OCI-LY1 (cell line): Measurements from ENCODE around the gene SOWAHB.

Experiments
- H2AFZ ChIP-seq: fragments of 200-600 bp; sonication (generic), shearing (Covaris generic); 2 replicates; pipeline ENCODE4 v1.6.0; 2014; ENCODE audit warnings: antibody characterized with exemption, mild to moderate bottlenecking, low read length
- H3F3A ChIP-seq: fragments of 200-600 bp; sonication (generic), shearing (Covaris generic); 2 replicates; pipeline ENCODE4 v1.6.0; 2014; ENCODE audit warnings: mild to moderate bottlenecking, antibody characterized with exemption, low read length, moderate library complexity; ENCODE audit not compliant: insufficient read depth
- H3K27ac ChIP-seq: fragments of 200-600 bp; sonication (generic); 2 replicates; pipeline ENCODE4 v1.5.1; 2014; ENCODE audit warnings: low read length, mixed run types, mild to moderate bottlenecking, low read depth; ENCODE audit not compliant: poor library complexity, severe bottlenecking
- H3K27me3 ChIP-seq: fragments of 200-600 bp; sonication (generic); 2 replicates; pipeline ENCODE4 v1.6.0; 2014; ENCODE audit warnings: antibody characterized with exemption, mild to moderate bottlenecking, low read length, moderate library complexity; ENCODE audit not compliant: insufficient read depth
- H3K36me3 ChIP-seq: fragments of 200-600 bp; sonication (generic); 2 replicates; pipeline ENCODE4 v1.6.1; 2014; ENCODE audit warnings: mild to moderate bottlenecking, antibody characterized with exemption, low read length, moderate library complexity, mixed read lengths; ENCODE audit not compliant: insufficient read depth
- H3K4me1 ChIP-seq: fragments of 200-600 bp; sonication (generic); 2 replicates; pipeline ENCODE4 v1.5.1; 2014; ENCODE audit warnings: mild to moderate bottlenecking, low read length, moderate library complexity; ENCODE audit not compliant: insufficient read depth, severe bottlenecking
- H3K4me2 ChIP-seq: fragments of 200-600 bp; sonication (generic), shearing (Covaris generic); 2 replicates; pipeline ENCODE4 v1.6.1; 2014; ENCODE audit warnings: low read length
- H3K4me3 ChIP-seq: fragments of 200-600 bp; sonication (generic); 2 replicates; pipeline ENCODE4 v1.5.1; 2014; ENCODE audit warnings: low read length, low read depth, mild to moderate bottlenecking, mixed read lengths; ENCODE audit not compliant: poor library complexity, severe bottlenecking
- H3K79me2 ChIP-seq: fragments of 200-600 bp; shearing (Covaris generic); 2 replicates; pipeline ENCODE4 v1.6.1; 2016; ENCODE audit warnings: mixed run types, low read length, mixed read lengths; ENCODE audit not compliant: insufficient read depth
- H3K9ac ChIP-seq: fragments of 200-600 bp; sonication (generic), shearing (Covaris generic); 2 replicates; pipeline ENCODE4 v1.6.1; 2014; ENCODE audit warnings: mild to moderate bottlenecking, low read length, mixed read lengths
- H3K9me2 ChIP-seq: fragments of 200-600 bp; sonication (generic), shearing (Covaris generic); 2 replicates; pipeline ENCODE4 v1.6.1; 2014; ENCODE audit warnings: low read depth, mild to moderate bottlenecking, low read length, mixed read lengths
- H3K9me3 ChIP-seq: fragments of 200-600 bp; shearing (Covaris generic); 2 replicates; pipeline ENCODE4 v1.6.1; 2014; ENCODE audit warnings: low read length, mixed read lengths
- H4K20me1 ChIP-seq: fragments of 200-600 bp; sonication (generic), shearing (Covaris generic); 2 replicates; pipeline ENCODE4 v1.6.0; 2016; ENCODE audit warnings: mild to moderate bottlenecking, low read length; ENCODE audit not compliant: insufficient read depth
- EZH2 ChIP-seq: fragments of 200-600 bp; sonication (generic), shearing (Covaris generic); IDR thresholded peaks from 2 replicates; pipeline ENCODE4 v1.8.0; 2017; ENCODE audit warnings: borderline replicate concordance, mixed run types, mild to moderate bottlenecking, antibody characterized with exemption, low read length, moderate library complexity, mixed read lengths
- TF ChIP-seq, protein P1 (sequence below): fragments of 200-600 bp; sonication (generic), shearing (Covaris generic); IDR thresholded peaks from 2 replicates; pipeline ENCODE4 v1.5.1; 2017; ENCODE audit warnings: mild to moderate bottlenecking, antibody characterized with exemption, low read length, moderate library complexity, mixed read lengths

Gene SOWAHB

DNA sequence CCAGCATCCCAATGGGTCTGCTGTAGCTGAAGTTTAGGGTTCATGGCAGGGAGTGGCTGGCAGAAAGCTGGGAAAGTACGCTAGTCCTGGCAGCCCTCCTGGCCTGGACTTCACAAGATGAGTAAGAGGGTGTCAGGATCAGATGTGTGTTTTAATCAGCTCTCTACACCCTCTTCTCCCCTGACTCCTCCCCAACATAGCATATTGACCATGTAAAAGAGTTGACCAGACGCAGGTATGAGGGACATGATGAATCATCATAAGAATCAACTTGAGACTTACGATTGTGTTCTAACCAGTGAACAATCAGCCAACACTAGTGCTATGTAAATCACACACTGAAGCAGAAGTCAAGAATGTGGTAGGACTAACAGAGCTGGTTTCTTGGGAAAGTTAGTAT lies 5.3 kb downstream of the SOWAHB start:
- Histone ChIP-seq H3K9ac (no peak overlapping the region), H3K4me3 (no peak overlapping the region), H3K36me3 (no peaks in the 10 kb centered on the region), H3K4me2 (no peak overlapping the region), H3F3A (no peaks in the 10 kb centered on the region), H3K9me2 (no peaks in the 10 kb centered on the region), H3K79me2 (no peaks in the 10 kb centered on the region), H4K20me1 (no peaks in the 10 kb centered on the region), H3K9me3 (no peaks in the 10 kb centered on the region), H3K4me1 (no peaks in the 10 kb centered on the region), H2AFZ (no peak overlapping the region), H3K27me3 (0 out of 2 replicates have a peak, but pooled peaks cover 3% of the 10 kb centered on the region), H3K27ac (no peak overlapping the region)
- TF ChIP-seq, protein P1, sequence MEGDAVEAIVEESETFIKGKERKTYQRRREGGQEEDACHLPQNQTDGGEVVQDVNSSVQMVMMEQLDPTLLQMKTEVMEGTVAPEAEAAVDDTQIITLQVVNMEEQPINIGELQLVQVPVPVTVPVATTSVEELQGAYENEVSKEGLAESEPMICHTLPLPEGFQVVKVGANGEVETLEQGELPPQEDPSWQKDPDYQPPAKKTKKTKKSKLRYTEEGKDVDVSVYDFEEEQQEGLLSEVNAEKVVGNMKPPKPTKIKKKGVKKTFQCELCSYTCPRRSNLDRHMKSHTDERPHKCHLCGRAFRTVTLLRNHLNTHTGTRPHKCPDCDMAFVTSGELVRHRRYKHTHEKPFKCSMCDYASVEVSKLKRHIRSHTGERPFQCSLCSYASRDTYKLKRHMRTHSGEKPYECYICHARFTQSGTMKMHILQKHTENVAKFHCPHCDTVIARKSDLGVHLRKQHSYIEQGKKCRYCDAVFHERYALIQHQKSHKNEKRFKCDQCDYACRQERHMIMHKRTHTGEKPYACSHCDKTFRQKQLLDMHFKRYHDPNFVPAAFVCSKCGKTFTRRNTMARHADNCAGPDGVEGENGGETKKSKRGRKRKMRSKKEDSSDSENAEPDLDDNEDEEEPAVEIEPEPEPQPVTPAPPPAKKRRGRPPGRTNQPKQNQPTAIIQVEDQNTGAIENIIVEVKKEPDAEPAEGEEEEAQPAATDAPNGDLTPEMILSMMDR: no peak
- no peak for TF ChIP-seq EZH2

DNA sequence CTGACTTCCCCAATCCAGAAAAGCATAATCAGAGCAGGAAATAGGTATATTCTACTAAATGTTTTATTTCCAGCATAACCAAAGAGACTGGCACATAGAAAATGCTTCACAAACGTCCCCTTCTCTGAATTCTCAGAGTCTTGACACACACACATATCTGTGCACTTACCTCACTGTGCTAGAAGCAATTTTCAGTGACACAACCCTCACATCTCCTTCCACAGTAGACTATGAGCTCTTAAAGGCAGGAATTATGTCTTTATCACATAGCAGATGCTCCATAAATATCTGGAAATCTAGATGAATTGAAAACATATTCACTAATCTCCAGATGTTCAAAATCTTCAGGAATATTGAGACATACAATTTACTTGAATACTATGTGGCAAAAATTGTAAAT lies 5.9 kb downstream of the SOWAHB start:
- Histone ChIP-seq H3K4me3 (no peak overlapping the region), H3K9me2 (no peaks in the 10 kb centered on the region), H3K27ac (no peak overlapping the region), H3K9me3 (no peaks in the 10 kb centered on the region), H3K36me3 (no peaks in the 10 kb centered on the region), H3F3A (no peaks in the 10 kb centered on the region), H3K4me2 (no peak overlapping the region), H3K27me3 (0 out of 2 replicates have a peak, but pooled peaks cover 3% of the 10 kb centered on the region), H3K4me1 (no peaks in the 10 kb centered on the region), H2AFZ (no peak overlapping the region), H3K79me2 (no peaks in the 10 kb centered on the region), H3K9ac (no peak overlapping the region), H4K20me1 (no peaks in the 10 kb centered on the region)
- TF ChIP-seq, protein P1: no peak
- TF ChIP-seq EZH2: no peak

DNA sequence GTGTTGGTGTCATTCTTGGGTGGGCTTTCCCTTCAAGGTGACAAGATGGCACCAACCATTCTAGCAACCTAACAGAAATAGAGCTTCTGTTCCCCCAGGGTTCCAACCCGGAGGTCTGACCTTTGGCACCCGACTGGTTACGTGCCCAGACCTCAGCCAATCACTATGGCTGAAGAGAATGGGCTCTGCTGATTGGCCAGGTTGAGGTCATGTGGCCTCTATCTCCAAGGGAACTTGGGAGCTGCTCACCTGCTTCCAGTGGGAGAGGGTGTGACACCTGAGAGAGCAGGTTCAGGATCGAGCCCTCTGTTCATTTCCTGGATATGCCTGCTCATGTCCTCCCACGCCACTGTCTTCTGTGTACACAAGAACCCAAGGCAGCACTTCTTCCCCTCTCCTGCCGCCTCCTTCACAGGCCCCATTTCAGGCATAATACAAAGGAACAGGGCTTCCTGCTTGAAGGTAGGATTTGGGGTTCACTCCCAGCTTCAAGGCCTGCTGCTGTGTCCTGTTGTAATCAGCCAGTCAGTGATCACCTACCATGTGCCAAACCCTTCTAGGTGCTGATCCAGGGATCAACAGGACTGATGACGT lies 11.0 kb downstream of the SOWAHB start:
- H3K4me1 ChIP-seq: no peaks in the 10 kb centered on the region
- H3K79me2 ChIP-seq: no peaks in the 10 kb centered on the region
- TF ChIP-seq EZH2: no peak
- TF ChIP-seq, protein P1: no peak
- H3K9me2 ChIP-seq: no peaks in the 10 kb centered on the region
- H4K20me1 ChIP-seq: no peaks in the 10 kb centered on the region
- no peak overlapping the region for H3K9ac ChIP-seq
- no peaks in the 10 kb centered on the region for H3K9me3 ChIP-seq
- no peaks in the 10 kb centered on the region for H3F3A ChIP-seq
- H3K36me3 ChIP-seq: no peaks in the 10 kb centered on the region
- no peak overlapping the region for H3K4me2 ChIP-seq
- no peak overlapping the region for H3K4me3 ChIP-seq
- no peak overlapping the region for H2AFZ ChIP-seq
- H3K27me3 ChIP-seq: no peaks in the 10 kb centered on the region
- H3K27ac ChIP-seq: no peak overlapping the region
